ENCODE results near the gene PEX10.

DNA sequence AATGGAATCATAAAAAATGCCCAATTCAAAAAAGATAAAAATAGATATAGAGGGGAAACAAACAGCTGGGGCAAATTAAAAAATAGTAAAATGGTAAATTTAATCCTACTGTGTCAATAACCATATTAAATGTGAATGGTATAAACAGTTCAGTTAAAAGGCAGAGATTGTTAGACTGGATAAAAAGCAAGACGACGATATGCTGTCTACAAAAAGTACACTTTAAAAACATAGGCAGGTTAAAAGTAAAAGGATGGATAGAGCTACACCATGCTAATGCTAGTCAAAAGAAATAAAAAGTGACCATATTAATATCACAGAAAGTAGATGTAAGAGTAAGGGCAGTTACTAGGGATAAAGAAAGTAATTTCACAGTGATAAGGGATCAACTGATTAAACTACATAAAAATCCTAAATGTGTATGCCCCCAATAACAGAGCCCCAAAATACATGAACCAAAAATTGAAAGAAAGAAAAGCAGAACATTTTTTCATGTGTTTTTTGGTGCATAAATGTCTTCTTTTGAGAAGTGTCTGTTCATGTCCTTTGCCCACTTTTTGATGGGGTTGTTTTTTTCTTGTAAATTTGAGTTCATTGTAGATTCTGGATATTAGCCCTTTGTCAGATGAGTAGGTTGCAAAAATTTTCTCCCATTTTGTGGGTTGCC, 48.4 kb downstream of the PEX10 start:
- TF ChIP-seq, protein P1, sequence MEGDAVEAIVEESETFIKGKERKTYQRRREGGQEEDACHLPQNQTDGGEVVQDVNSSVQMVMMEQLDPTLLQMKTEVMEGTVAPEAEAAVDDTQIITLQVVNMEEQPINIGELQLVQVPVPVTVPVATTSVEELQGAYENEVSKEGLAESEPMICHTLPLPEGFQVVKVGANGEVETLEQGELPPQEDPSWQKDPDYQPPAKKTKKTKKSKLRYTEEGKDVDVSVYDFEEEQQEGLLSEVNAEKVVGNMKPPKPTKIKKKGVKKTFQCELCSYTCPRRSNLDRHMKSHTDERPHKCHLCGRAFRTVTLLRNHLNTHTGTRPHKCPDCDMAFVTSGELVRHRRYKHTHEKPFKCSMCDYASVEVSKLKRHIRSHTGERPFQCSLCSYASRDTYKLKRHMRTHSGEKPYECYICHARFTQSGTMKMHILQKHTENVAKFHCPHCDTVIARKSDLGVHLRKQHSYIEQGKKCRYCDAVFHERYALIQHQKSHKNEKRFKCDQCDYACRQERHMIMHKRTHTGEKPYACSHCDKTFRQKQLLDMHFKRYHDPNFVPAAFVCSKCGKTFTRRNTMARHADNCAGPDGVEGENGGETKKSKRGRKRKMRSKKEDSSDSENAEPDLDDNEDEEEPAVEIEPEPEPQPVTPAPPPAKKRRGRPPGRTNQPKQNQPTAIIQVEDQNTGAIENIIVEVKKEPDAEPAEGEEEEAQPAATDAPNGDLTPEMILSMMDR (IDR thresholded peaks at IDR 0.05; ENCODE audit: low read depth, low read length): no peak
- TF ChIP-seq POLR2A (IDR thresholded peaks at IDR 0.05; ENCODE audit: extremely low read depth, insufficient read length): no peak
- TF ChIP-seq, protein P2, sequence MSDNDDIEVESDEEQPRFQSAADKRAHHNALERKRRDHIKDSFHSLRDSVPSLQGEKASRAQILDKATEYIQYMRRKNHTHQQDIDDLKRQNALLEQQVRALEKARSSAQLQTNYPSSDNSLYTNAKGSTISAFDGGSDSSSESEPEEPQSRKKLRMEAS (IDR thresholded peaks at IDR 0.05; ENCODE audit: low read depth, low read length): no peak
- no peak for TF ChIP-seq MYC (IDR thresholded peaks at IDR 0.05; ENCODE audit: low read depth, low read length)
